Astrocyte (in vitro differentiated cells and primary cell): Measurements from ENCODE around the gene RALGAPA1. TPM values are rescaled to one million over a fixed set of nuclear protein-coding genes. Genes with fewer than 3 reads are reported as not detected.
A peak's percentile ranks its signal among the peaks of the same experiment; 100 is the strongest.

Source experiments
- DNase-seq: peaks from one replicate; pipeline ENCODE4 v3.0.0-alpha.2; 2010; ENCODE audit warnings: low read depth
- FAIRE-seq: peaks from 2 replicates; lab custom pipeline; 2011; peaks lifted over from hg19 to GRCh38; lab: Jason Lieb, UNC
- H2AFZ ChIP-seq: 2 replicates; pipeline ENCODE4 v1.6.0; 2012; ENCODE audit warnings: low read depth, low read length, inconsistent platforms
- H3K27ac ChIP-seq: 2 replicates; pipeline ENCODE4 v1.5.1; 2011; ENCODE audit warnings: low read depth, low read length, inconsistent platforms
- H3K27me3 ChIP-seq: 2 replicates; pipeline ENCODE4 v1.6.0; 2011; ENCODE audit warnings: low read length, inconsistent platforms; ENCODE audit not compliant: insufficient read depth
- H3K36me3 ChIP-seq: 2 replicates; pipeline ENCODE4 v1.5.1; 2011; ENCODE audit warnings: low read length, inconsistent platforms; ENCODE audit not compliant: insufficient read depth
- H3K4me1 ChIP-seq: 2 replicates; pipeline ENCODE4 v1.5.1; 2011; ENCODE audit warnings: low read length, inconsistent platforms; ENCODE audit not compliant: insufficient read depth
- H3K4me2 ChIP-seq: 2 replicates; pipeline ENCODE4 v1.6.0; 2012; ENCODE audit warnings: low read length, inconsistent platforms
- H3K4me3 ChIP-seq: 2 replicates; pipeline ENCODE4 v1.5.1; 2011; ENCODE audit warnings: low read depth, mild to moderate bottlenecking, low read length, inconsistent platforms; ENCODE audit not compliant: insufficient read depth
- H3K79me2 ChIP-seq: 2 replicates; pipeline ENCODE4 v1.6.0; 2012; ENCODE audit warnings: mild to moderate bottlenecking, low read length, inconsistent platforms; ENCODE audit not compliant: insufficient read depth
- H3K9ac ChIP-seq: 2 replicates; pipeline ENCODE4 v1.6.0; 2012; ENCODE audit warnings: mild to moderate bottlenecking, low read length, inconsistent platforms
- H3K9me3 ChIP-seq: 2 replicates; pipeline ENCODE4 v1.5.1; 2012; ENCODE audit warnings: low read depth, mild to moderate bottlenecking, low read length, inconsistent platforms; ENCODE audit not compliant: insufficient read depth
- H4K20me1 ChIP-seq: 2 replicates; pipeline ENCODE4 v1.6.0; 2012; ENCODE audit warnings: low read length, inconsistent platforms; ENCODE audit not compliant: insufficient read depth
- H3K27ac Mint-ChIP-seq: one replicate; pipeline ENCODE4 v1.8.0; 2021; ENCODE audit warnings: mild to moderate bottlenecking, mixed read lengths; ENCODE audit not compliant: unreplicated experiment
- H3K27me3 Mint-ChIP-seq: one replicate; pipeline ENCODE4 v1.8.0; 2021; ENCODE audit warnings: low read depth, mixed read lengths; ENCODE audit not compliant: unreplicated experiment
- H3K36me3 Mint-ChIP-seq: one replicate; pipeline ENCODE4 v1.8.0; 2021; ENCODE audit warnings: low read depth, mixed read lengths; ENCODE audit not compliant: unreplicated experiment
- H3K4me1 Mint-ChIP-seq: one replicate; pipeline ENCODE4 v1.8.0; 2021; ENCODE audit warnings: low read depth, mixed read lengths; ENCODE audit not compliant: unreplicated experiment
- H3K4me3 Mint-ChIP-seq: one replicate; pipeline ENCODE4 v1.8.0; 2021; ENCODE audit warnings: mild to moderate bottlenecking, moderate library complexity, mixed read lengths; ENCODE audit not compliant: unreplicated experiment
- H3K9me3 Mint-ChIP-seq: one replicate; pipeline ENCODE4 v1.8.0; 2021; ENCODE audit warnings: mild to moderate bottlenecking, mixed read lengths; ENCODE audit not compliant: unreplicated experiment
- EZH2 ChIP-seq: IDR thresholded peaks from 2 replicates; pipeline ENCODE4 v1.6.1; 2012; ENCODE audit warnings: mild to moderate bottlenecking, low read length, inconsistent platforms; ENCODE audit not compliant: insufficient read depth
- total RNA-seq: library from RNA; stranded (reverse); gene quantifications from 2 replicates; pipeline ENCODE4 v1.2.1, GENCODE V29; 2021
- TF ChIP-seq, protein P1 (sequence below): IDR thresholded peaks from 2 replicates; pipeline ENCODE4 v1.5.1; 2011; ENCODE audit warnings: low read depth, mild to moderate bottlenecking, inconsistent platforms, low read length, moderate library complexity; ENCODE audit not compliant: insufficient read depth

Gene RALGAPA1
- total RNA-seq, 1 donor from 2014 or later: 24.8 TPM

DNA sequence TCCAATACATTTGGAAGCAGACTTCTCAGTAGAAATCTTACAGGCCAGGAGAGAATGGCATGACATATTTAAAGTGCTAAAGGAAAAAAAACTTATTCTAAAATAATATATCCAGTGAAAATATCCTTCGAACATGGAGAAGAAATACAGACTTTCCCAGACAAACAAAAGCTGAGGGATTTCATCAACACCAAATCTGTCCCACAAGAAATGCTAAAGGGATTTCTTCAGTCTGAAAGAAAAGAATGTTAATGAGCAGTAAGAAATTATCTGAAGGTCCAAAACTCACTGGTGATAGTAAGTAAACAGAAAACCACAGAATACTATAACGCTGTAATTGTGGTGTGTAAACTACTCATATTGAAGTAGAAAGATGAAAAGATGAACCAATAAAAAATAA, 171.2 kb downstream of the RALGAPA1 start:
- no peaks in the 10 kb centered on the region for H3K9me3 ChIP-seq
- H3K27me3 ChIP-seq: no peaks in the 10 kb centered on the region
- Mint-ChIP-seq H3K36me3 (peaks cover 20% of the 10 kb centered on the region), H3K4me3 (no peak overlapping the region), H3K27me3 (no peaks in the 10 kb centered on the region), H3K4me1 (no peaks in the 10 kb centered on the region), H3K9me3 (peaks cover 4% of the 10 kb centered on the region), H3K27ac (no peak overlapping the region)
- no peak overlapping the region for H2AFZ ChIP-seq
- no peaks in the 10 kb centered on the region for H3K79me2 ChIP-seq
- no peak for DNase-seq
- H4K20me1 ChIP-seq: no peaks in the 10 kb centered on the region
- TF ChIP-seq, protein P1, sequence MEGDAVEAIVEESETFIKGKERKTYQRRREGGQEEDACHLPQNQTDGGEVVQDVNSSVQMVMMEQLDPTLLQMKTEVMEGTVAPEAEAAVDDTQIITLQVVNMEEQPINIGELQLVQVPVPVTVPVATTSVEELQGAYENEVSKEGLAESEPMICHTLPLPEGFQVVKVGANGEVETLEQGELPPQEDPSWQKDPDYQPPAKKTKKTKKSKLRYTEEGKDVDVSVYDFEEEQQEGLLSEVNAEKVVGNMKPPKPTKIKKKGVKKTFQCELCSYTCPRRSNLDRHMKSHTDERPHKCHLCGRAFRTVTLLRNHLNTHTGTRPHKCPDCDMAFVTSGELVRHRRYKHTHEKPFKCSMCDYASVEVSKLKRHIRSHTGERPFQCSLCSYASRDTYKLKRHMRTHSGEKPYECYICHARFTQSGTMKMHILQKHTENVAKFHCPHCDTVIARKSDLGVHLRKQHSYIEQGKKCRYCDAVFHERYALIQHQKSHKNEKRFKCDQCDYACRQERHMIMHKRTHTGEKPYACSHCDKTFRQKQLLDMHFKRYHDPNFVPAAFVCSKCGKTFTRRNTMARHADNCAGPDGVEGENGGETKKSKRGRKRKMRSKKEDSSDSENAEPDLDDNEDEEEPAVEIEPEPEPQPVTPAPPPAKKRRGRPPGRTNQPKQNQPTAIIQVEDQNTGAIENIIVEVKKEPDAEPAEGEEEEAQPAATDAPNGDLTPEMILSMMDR: no peak
- no peak for TF ChIP-seq EZH2
- H3K4me3 ChIP-seq: no peak overlapping the region
- H3K36me3 ChIP-seq: no peaks in the 10 kb centered on the region
- no peak overlapping the region for H3K27ac ChIP-seq
- no peak overlapping the region for H3K9ac ChIP-seq
- no peak for FAIRE-seq
- H3K4me1 ChIP-seq: no peaks in the 10 kb centered on the region
- H3K4me2 ChIP-seq: no peak overlapping the region

DNA sequence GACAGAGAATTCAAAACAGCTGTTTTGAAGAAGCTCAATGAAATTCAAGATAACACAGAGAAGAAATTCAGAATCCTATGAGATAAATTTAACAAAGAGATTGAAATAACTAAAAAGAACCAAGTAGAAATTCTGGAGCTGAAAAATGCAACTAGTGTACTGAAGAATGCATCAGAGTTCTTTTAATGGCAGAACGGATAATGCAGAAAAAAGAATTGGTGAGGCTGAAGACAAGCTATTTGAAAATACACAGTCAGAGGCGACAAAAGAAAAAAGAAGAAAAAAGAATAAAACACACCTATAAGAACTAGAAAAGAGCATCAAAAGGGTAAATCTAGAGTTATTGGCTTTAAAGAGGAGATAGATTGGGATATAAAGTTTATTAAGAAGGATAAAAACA, 171.8 kb downstream of the RALGAPA1 start:
- Mint-ChIP-seq H3K27me3 (no peaks in the 10 kb centered on the region), H3K9me3 (no peaks in the 10 kb centered on the region), H3K36me3 (peaks cover 15% of the 10 kb centered on the region), H3K4me3 (no peak overlapping the region), H3K27ac (no peak overlapping the region), H3K4me1 (peaks cover 3% of the 10 kb centered on the region)
- no peaks in the 10 kb centered on the region for H3K79me2 ChIP-seq
- no peaks in the 10 kb centered on the region for H4K20me1 ChIP-seq
- H3K4me3 ChIP-seq: no peak overlapping the region
- no peaks in the 10 kb centered on the region for H3K27me3 ChIP-seq
- H3K9ac ChIP-seq: no peak overlapping the region
- H3K4me1 ChIP-seq: no peaks in the 10 kb centered on the region
- H3K36me3 ChIP-seq: no peaks in the 10 kb centered on the region
- FAIRE-seq (no peak), DNase-seq (no peak)
- no peak overlapping the region for H3K4me2 ChIP-seq
- no peak for TF ChIP-seq EZH2
- TF ChIP-seq, protein P1: no peak
- no peak overlapping the region for H3K27ac ChIP-seq
- no peak overlapping the region for H2AFZ ChIP-seq
- H3K9me3 ChIP-seq: no peaks in the 10 kb centered on the region

DNA sequence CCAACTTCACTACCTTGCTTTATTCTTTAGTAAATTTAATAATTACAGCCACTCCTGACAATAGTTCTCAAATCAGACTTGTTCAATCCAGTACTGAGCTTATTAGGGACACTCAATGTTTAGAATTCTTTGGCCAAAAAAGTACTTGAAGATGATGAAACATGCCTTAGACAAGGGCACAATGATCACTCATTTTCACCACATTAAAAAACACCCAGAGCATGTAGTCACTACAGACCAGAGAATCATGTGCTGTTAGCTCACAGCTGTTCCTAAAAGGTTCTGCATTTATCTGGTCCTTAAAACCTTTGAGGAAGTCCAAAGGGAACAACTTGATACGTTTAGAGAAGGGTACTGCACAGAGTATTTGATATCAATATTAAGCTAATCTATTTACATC, 176.4 kb downstream of the RALGAPA1 start:
- Histone ChIP-seq H3K4me1 (no peaks in the 10 kb centered on the region), H3K4me3 (no peak overlapping the region), H2AFZ (no peak overlapping the region), H3K79me2 (no peaks in the 10 kb centered on the region), H3K9ac (no peak overlapping the region), H3K36me3 (no peaks in the 10 kb centered on the region), H3K4me2 (no peak overlapping the region), H3K9me3 (no peaks in the 10 kb centered on the region), H4K20me1 (no peaks in the 10 kb centered on the region), H3K27me3 (no peaks in the 10 kb centered on the region), H3K27ac (no peak overlapping the region)
- TF ChIP-seq EZH2: no peak
- TF ChIP-seq, protein P1: no peak
- Mint-ChIP-seq H3K4me1 (peaks cover 11% of the 10 kb centered on the region), H3K27me3 (no peaks in the 10 kb centered on the region), H3K9me3 (no peaks in the 10 kb centered on the region), H3K36me3 (peaks cover 4% of the 10 kb centered on the region), H3K4me3 (no peak overlapping the region), H3K27ac (peak overlapping the region; percentile 16)
- DNase-seq (peak; percentile 7), FAIRE-seq (no peak)
